ENCODE data around the gene WNT3A.

WNT3A gene

DNA sequence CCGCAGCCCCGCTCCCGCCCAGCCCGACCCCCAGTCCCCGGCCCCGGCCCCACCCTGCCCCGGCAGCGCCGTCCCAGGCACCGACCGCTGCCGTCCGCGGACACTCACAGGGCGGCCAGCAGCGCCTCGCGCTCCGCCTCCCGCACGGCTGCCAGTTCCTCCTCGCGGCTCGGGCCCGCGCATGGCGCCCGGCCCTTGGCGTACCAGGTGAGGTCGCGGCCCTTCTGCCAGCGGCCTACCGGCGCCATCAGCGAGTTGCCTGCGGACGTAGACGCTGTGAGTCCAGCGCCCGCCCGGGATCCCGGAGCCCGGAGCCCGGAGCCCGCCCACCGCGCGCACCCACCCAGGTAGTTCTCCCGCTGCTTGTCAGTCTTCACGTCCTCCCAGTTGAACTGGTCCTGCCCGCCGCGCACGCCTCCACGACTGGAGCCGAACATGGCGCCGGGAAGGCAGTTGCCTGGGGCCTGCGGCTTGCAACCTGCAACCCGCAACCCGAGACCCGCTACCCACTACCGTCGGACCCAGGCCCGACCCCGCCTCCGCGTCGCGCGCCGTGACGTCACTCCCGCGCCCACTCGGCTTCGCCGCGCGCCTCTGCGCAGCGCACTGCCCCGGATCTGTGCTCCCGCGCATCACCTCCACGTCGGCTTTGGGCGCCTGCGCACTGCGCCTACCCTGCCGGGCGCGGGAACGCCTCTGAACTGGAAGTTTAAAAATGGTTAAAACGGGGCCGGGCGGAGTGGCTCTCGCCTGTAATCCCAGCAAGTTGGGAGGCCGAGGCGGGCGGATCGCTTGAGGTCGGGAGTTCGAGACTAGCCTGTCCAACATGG lies 96.2 kb downstream of the WNT3A start, which contains the start of gene C1orf35:
Gene C1orf35 (minus strand): TSS at position 535 of the 830 bp plus-strand sequence. CDS start 98 bp downstream, at position 437.
- DNase-seq (ENCODE audit: low spot score), result peak; percentile 99
- in situ Hi-C loops (cut with MboI; ENCODE audit: low pct_unique_long_range_greater_than_20kb, low sequenced_read_pairs, unreplicated experiment), result no loop called here
- TF ChIP-seq, protein P1, sequence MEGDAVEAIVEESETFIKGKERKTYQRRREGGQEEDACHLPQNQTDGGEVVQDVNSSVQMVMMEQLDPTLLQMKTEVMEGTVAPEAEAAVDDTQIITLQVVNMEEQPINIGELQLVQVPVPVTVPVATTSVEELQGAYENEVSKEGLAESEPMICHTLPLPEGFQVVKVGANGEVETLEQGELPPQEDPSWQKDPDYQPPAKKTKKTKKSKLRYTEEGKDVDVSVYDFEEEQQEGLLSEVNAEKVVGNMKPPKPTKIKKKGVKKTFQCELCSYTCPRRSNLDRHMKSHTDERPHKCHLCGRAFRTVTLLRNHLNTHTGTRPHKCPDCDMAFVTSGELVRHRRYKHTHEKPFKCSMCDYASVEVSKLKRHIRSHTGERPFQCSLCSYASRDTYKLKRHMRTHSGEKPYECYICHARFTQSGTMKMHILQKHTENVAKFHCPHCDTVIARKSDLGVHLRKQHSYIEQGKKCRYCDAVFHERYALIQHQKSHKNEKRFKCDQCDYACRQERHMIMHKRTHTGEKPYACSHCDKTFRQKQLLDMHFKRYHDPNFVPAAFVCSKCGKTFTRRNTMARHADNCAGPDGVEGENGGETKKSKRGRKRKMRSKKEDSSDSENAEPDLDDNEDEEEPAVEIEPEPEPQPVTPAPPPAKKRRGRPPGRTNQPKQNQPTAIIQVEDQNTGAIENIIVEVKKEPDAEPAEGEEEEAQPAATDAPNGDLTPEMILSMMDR (IDR thresholded peaks at IDR 0.05; ENCODE audit: extremely low read depth, insufficient read depth, missing control alignments), result no peak

DNA sequence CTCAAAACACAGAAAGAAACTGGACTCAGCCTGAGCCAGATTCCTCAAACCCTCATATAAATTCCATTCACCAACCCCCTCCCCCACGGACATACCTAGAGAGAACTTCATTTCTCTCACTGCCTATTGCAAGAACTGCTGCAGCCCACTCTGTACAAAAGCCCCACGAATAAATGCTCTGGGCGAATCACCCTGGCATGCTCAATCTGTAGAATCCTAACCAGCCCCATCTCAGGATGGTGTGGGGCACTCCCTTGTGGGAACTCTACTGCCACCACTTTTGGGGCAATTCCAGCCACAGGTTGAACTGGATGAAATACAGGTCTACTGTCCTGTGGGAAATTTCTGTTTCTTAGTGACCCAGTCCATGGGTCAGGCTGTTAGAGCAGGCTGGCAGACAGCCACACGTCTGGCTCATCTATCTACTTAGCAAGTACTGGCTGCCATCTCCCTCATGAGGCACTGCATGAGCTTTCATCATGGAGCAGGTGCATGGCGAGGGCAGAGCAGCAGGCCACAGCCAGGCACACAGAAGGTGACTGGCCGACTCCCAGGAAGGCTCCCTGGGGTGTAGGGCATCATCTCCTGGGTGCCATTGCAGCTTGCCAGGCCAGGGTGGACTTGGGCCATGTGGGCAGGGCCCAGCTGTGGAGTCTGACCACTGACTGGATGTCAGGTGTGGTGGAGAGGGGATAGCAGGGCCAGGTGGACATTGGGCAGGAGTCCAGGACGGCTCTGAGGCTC lies 97.9 kb downstream of the WNT3A start:
- TF ChIP-seq, protein P1 (IDR thresholded peaks at IDR 0.05; ENCODE audit: extremely low read depth, insufficient read depth, missing control alignments), result no peak
- DNase-seq (ENCODE audit: low spot score), result no peak
- in situ Hi-C loops (cut with MboI; ENCODE audit: low pct_unique_long_range_greater_than_20kb, low sequenced_read_pairs, unreplicated experiment), result no loop called here

DNA sequence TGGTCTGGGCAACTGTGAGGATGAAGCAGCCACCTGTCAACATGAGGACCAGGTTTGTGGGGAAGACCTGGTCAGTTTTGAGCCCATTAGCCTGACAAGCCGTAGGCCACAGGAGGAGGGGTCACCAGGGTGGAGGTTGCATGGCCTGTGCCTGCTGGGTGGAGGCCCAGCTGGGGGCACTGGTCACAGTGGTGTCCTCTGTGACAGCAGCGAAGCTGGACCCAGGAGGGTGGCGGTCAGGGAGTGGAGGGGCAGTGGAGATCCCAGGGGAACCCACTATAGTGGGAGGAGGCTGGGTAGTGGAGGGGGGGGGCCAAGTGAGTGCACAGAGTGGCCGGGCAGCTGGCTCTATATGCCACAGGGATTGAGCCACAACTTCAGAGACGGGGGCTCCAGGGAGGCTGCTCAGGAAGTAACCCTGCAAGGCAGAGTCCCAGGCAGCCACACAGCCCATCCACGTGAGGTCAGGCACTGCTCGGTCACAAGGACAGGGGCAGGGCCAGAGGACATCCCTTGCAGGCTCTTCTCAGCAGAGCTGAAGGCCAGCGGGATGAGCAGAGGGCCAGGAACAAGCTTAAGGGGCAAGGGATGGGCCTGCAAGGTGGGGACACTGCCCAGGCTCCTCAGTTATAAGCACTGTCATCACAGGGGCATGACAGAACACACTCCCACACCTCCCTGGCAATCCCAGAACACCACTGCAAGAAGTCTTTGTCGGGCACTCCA lies 98.6 kb downstream of the WNT3A start:
- DNase-seq (ENCODE audit: low spot score), result no peak
- in situ Hi-C loops (cut with MboI; ENCODE audit: low pct_unique_long_range_greater_than_20kb, low sequenced_read_pairs, unreplicated experiment), result no loop called here
- TF ChIP-seq, protein P1 (IDR thresholded peaks at IDR 0.05; ENCODE audit: extremely low read depth, insufficient read depth, missing control alignments), result no peak

DNA sequence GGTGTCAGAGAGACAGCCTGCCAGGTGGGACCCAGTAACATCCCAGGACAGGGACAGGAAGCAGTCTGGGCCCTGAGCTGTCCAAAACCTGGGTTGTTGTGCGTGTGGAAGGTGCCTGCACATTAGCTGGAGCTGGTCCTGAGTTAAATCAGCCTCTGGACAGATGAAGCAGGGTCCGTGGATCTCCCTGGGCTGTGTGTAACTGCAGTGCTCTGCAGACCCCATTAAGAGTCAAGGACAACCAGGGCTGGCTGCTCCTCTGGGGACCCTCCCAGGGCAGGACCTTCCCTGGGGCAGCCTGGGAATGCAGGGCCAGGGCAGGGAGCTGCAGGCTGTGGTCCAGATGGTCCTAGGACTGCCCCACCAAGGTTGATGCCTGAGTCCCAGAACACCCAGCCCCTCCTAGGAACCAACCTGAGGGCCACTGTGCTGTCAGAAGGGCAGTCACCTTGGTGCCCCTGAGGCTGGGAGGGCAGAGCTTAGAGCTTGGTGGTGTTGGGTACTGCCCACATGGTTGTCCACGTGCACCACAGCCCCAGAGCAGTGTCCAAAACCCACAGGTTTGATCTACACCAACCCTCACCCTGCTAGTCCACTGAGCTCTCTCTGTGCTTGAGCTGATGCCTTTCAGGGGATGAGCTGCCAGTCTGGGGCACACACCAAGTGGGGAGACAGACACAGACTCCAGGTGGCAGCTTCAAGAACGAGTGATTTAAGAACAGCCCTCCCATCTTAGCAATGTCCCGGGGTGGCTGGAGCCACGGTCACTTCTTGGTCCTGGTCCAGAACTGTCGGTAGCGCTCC lies 99.4 kb downstream of the WNT3A start:
- DNase-seq (ENCODE audit: low spot score), result no peak
- TF ChIP-seq, protein P1 (IDR thresholded peaks at IDR 0.05; ENCODE audit: extremely low read depth, insufficient read depth, missing control alignments), result no peak
- in situ Hi-C loops (cut with MboI; ENCODE audit: low pct_unique_long_range_greater_than_20kb, low sequenced_read_pairs, unreplicated experiment), result no loop called here

DNA sequence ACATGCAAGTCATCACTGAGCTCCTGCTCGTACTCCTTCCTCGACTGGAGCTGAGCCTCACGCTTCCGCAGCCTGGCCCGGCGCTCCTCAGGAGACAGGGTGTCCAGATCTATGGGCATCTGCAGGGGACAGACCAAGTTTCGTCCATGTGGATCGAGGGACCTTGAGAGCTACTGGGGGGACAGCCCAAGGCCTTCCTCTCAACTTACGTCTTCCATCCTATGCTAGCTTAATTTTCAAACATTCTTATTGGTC lies 99.9 kb downstream of the WNT3A start:
- TF ChIP-seq, protein P1 (IDR thresholded peaks at IDR 0.05; ENCODE audit: extremely low read depth, insufficient read depth, missing control alignments), result no peak

DNA sequence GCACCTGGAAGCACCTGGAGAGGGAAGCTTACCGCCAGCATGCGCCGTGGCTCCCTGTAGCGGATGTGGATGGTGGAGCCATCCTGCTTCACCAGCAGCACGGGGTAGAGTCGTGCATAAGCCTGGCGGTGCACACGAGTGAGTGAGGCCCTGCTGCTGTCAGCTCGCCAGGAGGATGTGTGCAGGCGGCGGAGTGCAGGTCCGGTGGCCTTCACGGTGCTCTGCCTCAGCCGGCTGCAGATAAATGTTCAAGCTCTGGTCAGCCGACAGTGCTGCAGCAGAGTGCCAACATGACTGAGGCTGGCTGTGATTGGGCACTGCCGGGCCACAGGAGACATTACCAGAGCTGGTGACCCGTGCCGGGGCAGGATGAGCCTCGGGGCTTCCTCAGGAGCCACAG lies 100.8 kb downstream of the WNT3A start:
- TF ChIP-seq, protein P1 (IDR thresholded peaks at IDR 0.05; ENCODE audit: extremely low read depth, insufficient read depth, missing control alignments), result no peak
- in situ Hi-C loops (cut with MboI; ENCODE audit: low pct_unique_long_range_greater_than_20kb, low sequenced_read_pairs, unreplicated experiment), result no loop called here
- DNase-seq (ENCODE audit: low spot score), result no peak

More for the DNA sequence above, 99.9 kb downstream of the WNT3A start:
- in situ Hi-C loops (cut with MboI; ENCODE audit: low pct_unique_long_range_greater_than_20kb, low sequenced_read_pairs, unreplicated experiment), result no loop called here
- DNase-seq (ENCODE audit: low spot score), result no peak

Data from GM13977 (cell line).